PC-3 (cell line): Measurements from ENCODE around the gene TANC1.

ENCODE experiments used
- CTCF ChIP-seq: fragments of 300-600 bp; sonication (generic); conservative IDR thresholded peaks from 2 replicates; pipeline ENCODE4 v1.5.1; 2017; ENCODE audit warnings: antibody characterized with exemption, low read depth, mild to moderate bottlenecking, low read length
- EZH2 ChIP-seq: fragments of 300-600 bp; sonication (generic); IDR thresholded peaks from one replicate; pipeline ENCODE4 v1.6.1; 2017; ENCODE audit warnings: antibody characterized with exemption, mild to moderate bottlenecking, low read length; ENCODE audit not compliant: unreplicated experiment

DNA sequence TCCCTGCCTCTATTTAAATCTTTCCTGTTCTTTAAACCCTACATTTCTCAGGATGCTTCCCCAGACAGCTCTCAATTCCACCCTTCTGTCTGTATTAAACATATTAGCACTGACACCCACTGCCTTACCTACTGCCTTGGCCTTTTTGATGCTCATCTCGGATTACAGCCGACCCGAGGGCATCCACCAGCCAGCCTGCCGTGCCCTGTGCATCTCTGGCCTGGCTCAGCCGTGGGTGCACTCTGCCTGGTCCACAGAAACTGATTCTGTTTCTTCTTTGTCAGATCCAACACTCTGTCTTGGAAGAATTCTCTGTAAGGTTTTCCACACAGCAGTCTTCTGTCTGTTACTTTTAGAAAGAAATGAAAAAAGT is 27.2 kb downstream of the TANC1 start:
- no peak for TF ChIP-seq CTCF
- TF ChIP-seq EZH2 = no peak
